Epithelial cell of esophagus (primary cell): ENCODE measurements around the gene ACO1.
A peak's percentile ranks its signal among the peaks of the same experiment; 100 is the strongest.

ENCODE experiments used
- DNase-seq: peaks from one replicate; pipeline ENCODE4 v3.0.0; 2010; ENCODE audit warnings: low read depth
- H3K4me3 ChIP-seq: 2 replicates; pipeline ENCODE4 v1.5.1; 2011; ENCODE audit warnings: mild to moderate bottlenecking, low read length, control low read depth
- CTCF ChIP-seq: IDR thresholded peaks from 2 replicates; pipeline ENCODE4 v1.5.1; 2011; ENCODE audit warnings: low read depth, mild to moderate bottlenecking, low read length, control low read depth, inconsistent platforms; ENCODE audit not compliant: insufficient read depth; ENCODE audit errors: missing control alignments

The ACO1 gene

GRCh38 chr9:32426278-32426939 is 42.0 kb downstream of the ACO1 start:
- DNase-seq = peak; percentile 70
- H3K4me3 ChIP-seq = no peak overlapping the region
- TF ChIP-seq CTCF = no peak

GRCh38 chr9:32427111-32427873 is 42.8 kb downstream of the ACO1 start:
- DNase-seq = no peak
- TF ChIP-seq CTCF = no peak
- H3K4me3 ChIP-seq = no peak overlapping the region

- DNase-seq = peak; percentile 29
- no peak overlapping the region for H3K4me3 ChIP-seq
- no peak for TF ChIP-seq CTCF
Observed at GRCh38 chr9:32430720-32431119, 46.3 kb downstream of the ACO1 start.

GRCh38 chr9:32431196-32431595 is 46.8 kb downstream of the ACO1 start:
- no peak for TF ChIP-seq CTCF
- no peak overlapping the region for H3K4me3 ChIP-seq
- no peak for DNase-seq

GRCh38 chr9:32431940-32432555 is 47.6 kb downstream of the ACO1 start:
- no peak overlapping the region for H3K4me3 ChIP-seq
- DNase-seq = peak; percentile 36
- peak; percentile 41 for TF ChIP-seq CTCF

- DNase-seq = peak; percentile 41
- no peak for TF ChIP-seq CTCF
- H3K4me3 ChIP-seq = no peak overlapping the region
Observed at GRCh38 chr9:32434892-32435291, 50.4 kb downstream of the ACO1 start.
